GM19351 (cell line): ENCODE results near the gene GON7.
"Not testable (repeated sequence)": the region's sequence is repeated elsewhere in the genome, so short reads cannot be mapped to it uniquely, and the experiment has no call there.

ENCODE experiments used
- ATAC-seq: cut with Tn5 transposase; IDR thresholded peaks from one replicate; pipeline ENCODE4 v1.9.1; 2021; ENCODE audit warnings: mild to moderate bottlenecking, moderate library complexity; ENCODE audit not compliant: unreplicated experiment

GON7 gene

DNA sequence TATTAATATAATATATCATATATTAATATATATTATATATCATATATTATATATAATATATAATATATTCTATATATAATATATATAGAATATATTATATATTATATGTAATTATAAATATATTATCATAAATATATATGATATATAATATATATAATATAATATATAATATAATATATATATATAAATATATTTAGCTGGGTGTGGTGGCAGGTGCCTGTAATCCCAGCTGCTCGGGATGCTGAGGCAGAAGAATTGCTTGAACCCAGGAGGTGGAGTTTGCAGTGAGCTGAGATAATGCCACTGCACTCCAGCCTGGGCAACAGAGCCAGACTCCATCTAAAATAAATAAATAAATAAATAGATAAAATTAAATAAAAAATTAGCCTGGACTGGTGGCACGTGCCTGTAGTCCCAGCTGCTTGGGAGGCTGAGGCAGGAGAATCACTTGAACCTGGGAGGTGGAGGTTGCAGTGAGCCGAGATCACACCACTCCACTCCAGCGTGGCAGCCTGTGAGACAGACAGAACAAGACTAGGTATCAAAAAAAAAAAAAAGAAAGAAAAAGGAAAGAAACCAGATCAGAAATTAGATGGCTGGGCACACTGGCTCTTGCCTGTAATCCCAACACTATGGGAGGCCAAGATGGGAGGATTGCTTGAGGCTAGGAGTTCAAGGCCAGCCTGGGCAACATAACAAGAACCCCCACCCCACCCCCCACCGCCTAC, 47.1 kb downstream of the GON7 start:
- ATAC-seq = not testable (repeated sequence)

DNA sequence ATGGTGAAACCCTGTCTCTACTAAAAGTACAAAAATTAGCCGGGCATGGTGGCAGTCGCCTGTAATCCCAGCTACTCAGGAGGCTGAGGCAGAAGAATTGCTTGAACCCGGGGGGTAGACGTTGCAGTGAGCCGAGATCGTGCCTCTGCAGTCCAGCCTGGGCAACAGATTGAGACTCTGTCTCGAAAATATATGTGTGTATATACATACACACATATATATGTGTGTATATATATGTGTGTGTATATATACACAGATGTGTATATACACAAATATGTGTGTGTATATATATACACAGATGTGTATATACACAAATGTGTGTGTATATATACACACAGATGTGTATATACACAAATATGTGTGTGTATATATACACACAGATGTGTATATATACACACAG, 48.5 kb downstream of the GON7 start:
- not testable (repeated sequence) for ATAC-seq

DNA sequence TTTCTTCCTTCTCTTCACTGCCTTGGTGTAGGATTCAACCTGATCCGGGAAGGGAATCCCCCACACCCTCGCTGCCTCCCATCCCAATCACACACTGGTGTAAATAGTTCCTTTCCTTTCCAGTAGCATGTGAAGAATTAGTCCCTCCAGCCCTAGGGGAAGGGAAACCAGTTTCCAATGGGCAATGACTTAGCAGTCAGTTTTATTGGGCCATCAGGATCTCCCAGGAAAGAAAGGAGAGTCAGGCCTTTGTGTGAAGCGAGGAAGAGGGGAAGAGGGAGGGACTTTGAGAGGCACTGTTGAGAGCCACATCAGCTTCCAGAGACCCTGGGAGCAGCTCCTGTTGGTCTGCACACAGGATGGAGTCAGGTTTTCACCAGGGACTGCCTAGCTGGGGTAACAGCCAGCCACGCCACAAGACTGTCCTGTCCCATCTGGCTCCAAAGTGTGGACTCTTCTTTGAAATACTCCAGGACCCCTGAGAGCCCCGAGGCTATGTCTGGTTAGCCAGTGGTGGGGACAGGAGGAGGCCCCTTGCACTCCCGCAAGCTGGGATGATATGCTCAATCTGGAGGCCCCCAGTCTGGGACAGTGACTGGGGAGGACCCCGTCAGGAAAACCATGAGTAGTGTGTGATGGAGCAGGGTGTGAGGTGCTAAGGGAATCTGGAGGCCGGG, 50.0 kb downstream of the GON7 start:
- ATAC-seq = no peak

DNA sequence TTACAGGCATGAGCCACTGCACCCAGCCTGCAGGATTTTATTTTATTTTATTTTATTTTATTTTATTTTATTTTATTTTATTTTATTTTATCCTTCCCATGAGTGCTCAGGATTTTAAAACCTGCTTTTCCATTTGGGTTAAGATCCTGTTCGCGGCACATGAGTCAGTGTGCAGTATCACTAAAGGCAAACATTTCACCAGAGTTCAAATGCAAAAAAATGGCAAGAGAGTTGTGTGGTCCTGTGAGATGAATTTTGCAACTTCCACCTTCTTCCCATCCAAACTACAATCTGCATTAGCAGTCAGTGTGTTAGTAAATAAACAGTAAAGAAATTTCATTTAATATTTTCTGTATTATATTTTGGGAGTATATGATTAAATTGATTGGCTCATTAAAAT, 51.2 kb downstream of the GON7 start:
- no peak for ATAC-seq

DNA sequence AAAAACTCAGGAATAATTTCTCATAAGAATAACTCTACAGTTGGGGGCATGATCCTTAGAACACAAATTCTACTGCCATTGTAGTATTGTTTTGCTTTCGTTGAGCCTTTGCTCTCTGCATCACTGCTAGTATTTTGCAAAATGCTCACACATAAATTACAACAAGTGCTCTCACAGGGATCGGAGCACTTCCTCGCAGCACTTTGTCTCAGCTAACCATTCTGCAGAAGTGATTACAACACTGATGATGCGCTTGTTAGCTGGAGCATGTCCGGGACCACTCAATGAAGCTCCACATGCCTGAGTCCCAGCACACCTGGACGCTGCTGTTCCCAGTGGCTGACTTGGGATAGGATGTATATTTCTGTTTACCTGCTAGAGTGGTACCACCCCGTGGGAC, 53.7 kb downstream of the GON7 start:
- no peak for ATAC-seq
